ENCODE measurements around the gene UNC5A. TPM values are rescaled to one million over a fixed set of nuclear protein-coding genes. Genes with fewer than 3 reads are reported as not detected.

The UNC5A gene
- total and polyA plus RNA-seq, 2 of the 8 experiments (the other 6 are each of a cell fraction or from before 2014, with no cell fraction given): 4.0 to 7.6 TPM

DNA sequence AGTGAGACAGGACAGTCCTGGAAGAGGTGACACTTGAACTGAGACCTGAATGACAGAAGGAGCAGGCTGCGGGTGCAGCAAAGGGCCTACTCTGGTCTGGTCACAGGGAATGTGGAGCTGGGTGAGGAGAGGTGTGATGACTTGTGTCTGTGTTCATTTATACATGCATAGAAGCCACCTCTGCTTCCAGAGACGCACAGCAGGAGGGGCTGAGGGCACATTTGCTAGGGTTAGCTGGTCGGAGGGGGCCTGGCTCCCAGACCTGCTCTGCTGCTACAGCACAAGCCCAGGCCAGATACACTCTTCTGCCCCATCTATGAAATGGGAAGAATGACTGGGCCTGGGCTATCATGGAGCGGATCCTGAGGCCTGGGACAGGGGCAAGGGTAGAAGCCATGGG, 15.6 kb downstream of the UNC5A start (continued):
- TF ChIP-seq, protein P1, sequence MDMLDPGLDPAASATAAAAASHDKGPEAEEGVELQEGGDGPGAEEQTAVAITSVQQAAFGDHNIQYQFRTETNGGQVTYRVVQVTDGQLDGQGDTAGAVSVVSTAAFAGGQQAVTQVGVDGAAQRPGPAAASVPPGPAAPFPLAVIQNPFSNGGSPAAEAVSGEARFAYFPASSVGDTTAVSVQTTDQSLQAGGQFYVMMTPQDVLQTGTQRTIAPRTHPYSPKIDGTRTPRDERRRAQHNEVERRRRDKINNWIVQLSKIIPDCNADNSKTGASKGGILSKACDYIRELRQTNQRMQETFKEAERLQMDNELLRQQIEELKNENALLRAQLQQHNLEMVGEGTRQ (IDR thresholded peaks at IDR 0.05; ENCODE audit: low read length): no peak
- TF ChIP-seq CHD1 (IDR thresholded peaks at IDR 0.05; ENCODE audit: low read depth, low read length): no peak
- no peak for TF ChIP-seq CBX5 (IDR thresholded peaks at IDR 0.05; ENCODE audit: low read depth, low read length)

Data from H1 (cell line).